Stomach (tissue), 9 donors: ENCODE measurements around the gene MCCD1. TPM values are rescaled to one million over a fixed set of nuclear protein-coding genes. Genes with fewer than 3 reads are reported as not detected.

Experiments used
- DNase-seq, 2 donors: peaks; one replicate each; pipeline versions ENCODE4 v3.0.0 to v3.0.0-alpha.2; 2013 to 2019
- H3K27ac ChIP-seq, 5 donors: fragments of 200-600 bp in 4 of 5; sonication (generic) in 4 of 5; one replicate each; pipeline ENCODE4 v1.5.1; 2013 to 2019; ENCODE audit warnings: mild to moderate bottlenecking in 1 of 5, moderate library complexity in 1 of 5
- H3K27me3 ChIP-seq, 3 donors: fragments of 200-600 bp; sonication (generic); one replicate each; pipeline ENCODE4 v1.5.1; 2017 to 2019; ENCODE audit warnings: mixed run types in 1 of 3
- H3K36me3 ChIP-seq, 4 donors: fragments of 200-600 bp; sonication (generic); 1 replicate in 3 of 4; 2 replicates in 1 of 4; pipeline ENCODE4 v1.5.1; 2016 to 2019
- H3K4me1 ChIP-seq, 4 donors: fragments of 200-600 bp; sonication (generic); one replicate each; pipeline ENCODE4 v1.5.1; 2016 to 2019
- H3K4me3 ChIP-seq, 4 donors: fragments of 200-600 bp; sonication (generic) in 3 of 4; one replicate each; pipeline ENCODE4 v1.5.1; 2016 to 2019; ENCODE audit warnings: mild to moderate bottlenecking in 1 of 4
- H3K9me3 ChIP-seq, 4 donors: fragments of 200-600 bp; sonication (generic); one replicate each; pipeline ENCODE4 v1.5.1; 2016 to 2019
- CTCF ChIP-seq, 7 experiments: fragments of 450-650 bp in 4 of 7; fragments of 200-600 bp in 3 of 7; sonication (generic) in 3 of 7; IDR thresholded peaks; one replicate each; pipeline ENCODE4 v1.5.1; 2016 to 2019; ENCODE audit warnings: antibody characterized with exemption in 7 of 7, control low read depth in 2 of 7, mild to moderate bottlenecking in 1 of 7
- EP300 ChIP-seq: sonication (generic); formaldehyde crosslinking; IDR thresholded peaks from one replicate; pipeline ENCODE4 v1.6.1; 2017; ENCODE audit warnings: antibody characterized with exemption
- POLR2A ChIP-seq, 4 donors: fragments of 450-650 bp; IDR thresholded peaks; one replicate each; pipeline ENCODE4 v1.6.1; 2016; ENCODE audit warnings: antibody characterized with exemption in 4 of 4, control low read depth in 2 of 4, mild to moderate bottlenecking in 1 of 4, moderate library complexity in 1 of 4
- POLR2AphosphoS5 ChIP-seq, 3 donors: sonication (generic); formaldehyde crosslinking; IDR thresholded peaks; one replicate each; pipeline ENCODE4 v1.6.1; 2016; ENCODE audit warnings: antibody characterized with exemption in 3 of 3
- WGBS, 5 donors: extraction: QIAGEN DNeasy Blood & Tissue Kit in 3 of 5; methylation state at CpG; one replicate each; pipeline versions ENCODE4 v1.1.5 to v1.1.7; 2013 to 2018; 5-methylcytosine and 5-hydroxymethylcytosine counted together
- intact Hi-C: fragments of 100-400 bp; cut with DNase I; formaldehyde crosslinking; loops from one replicate; pipeline ENCODE4 v1.15.1; 2023; ENCODE audit warnings: low total_unique reads
- polyA plus RNA-seq, 3 donors: library from polyadenylated mRNA; stranded (reverse); fragments of 200-250 nt; gene quantifications; one replicate each; pipeline ENCODE4 v1.2.3, GENCODE V29; 2013
- total RNA-seq, 5 donors: library from RNA; depleted of rRNA; stranded (reverse); fragments of >200 nt; gene quantifications; one replicate each; pipeline versions ENCODE4 v1.1.0 to v1.2.3, GENCODE V29; 2014 to 2016
- donor health status: healthy with polysubstance abuse.
- donor health status: Bipolar disorder and iron deficiency.
- donor health status: healthy.

The MCCD1 gene
- total and polyA plus RNA-seq, 8 donors = not detected

- peak in 1 of 2 donors; percentile 62 for DNase-seq
- H3K9me3 ChIP-seq = no peaks in the 10 kb centered on the region
- TF ChIP-seq EP300 (no peak), POLR2A (IDR thresholded peaks at IDR 0.05) (no peak), POLR2AphosphoS5 (IDR thresholded peaks at IDR 0.05) (no peak), CTCF (IDR thresholded peaks at IDR 0.05) (no peak)
- 55 to 69% (median 62%) methylated on average over 3 of the region's 3 CpGs for WGBS, 5 donors
- intact Hi-C loops = no loop called here
- no peak overlapping the region for H3K4me3 ChIP-seq
- H3K27ac ChIP-seq = no peak overlapping the region
- H3K27me3 ChIP-seq = peaks cover 0 to 34% (median 0%) of the 10 kb centered on the region in 3 donors
- H3K4me1 ChIP-seq = peaks cover 0 to 5% (median under 1%) of the 10 kb centered on the region in 4 donors
- no peaks in the 10 kb centered on the region for H3K36me3 ChIP-seq
Measured at GRCh38 chr6:31568537-31568961, 39.8 kb downstream of the MCCD1 start.

DNA sequence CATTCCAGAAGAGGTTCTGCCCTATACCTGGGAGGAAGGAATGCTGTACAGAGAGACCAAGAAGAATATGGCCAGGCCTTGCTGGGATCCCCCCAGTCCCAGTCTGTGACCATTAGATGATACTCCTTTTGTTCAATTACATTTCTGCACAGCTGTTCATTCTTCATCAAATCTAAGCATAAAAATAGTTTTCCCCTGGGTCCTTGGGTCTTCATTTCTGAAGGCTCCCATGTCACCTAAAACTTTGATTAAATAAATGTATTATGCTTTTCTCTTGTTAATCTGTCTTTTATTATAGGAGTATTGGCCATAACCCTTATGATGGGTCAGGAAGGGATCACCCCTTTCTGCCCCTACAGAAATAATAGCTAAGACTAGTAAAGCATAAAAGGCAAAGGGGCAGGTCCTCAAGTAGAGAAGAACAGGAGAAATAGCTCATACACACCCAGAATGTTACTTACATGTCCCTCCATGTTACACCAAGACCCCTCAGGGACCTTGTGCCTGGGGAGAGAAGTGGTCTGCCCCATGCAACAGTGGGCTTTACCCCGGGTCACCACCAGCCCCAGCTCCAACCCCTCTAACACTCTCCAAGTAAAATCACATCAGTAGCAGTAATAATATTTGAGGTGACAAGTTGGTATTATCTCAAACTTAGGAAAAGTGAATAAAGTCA is 41.2 kb downstream of the MCCD1 start:
- Histone ChIP-seq H3K36me3 (no peaks in the 10 kb centered on the region), H3K27ac (no peak overlapping the region), H3K9me3 (no peaks in the 10 kb centered on the region), H3K4me3 (no peak overlapping the region), H3K4me1 (peaks cover 0 to 5% (median 1%) of the 10 kb centered on the region in 4 donors), H3K27me3 (peaks cover 0 to 34% (median 0%) of the 10 kb centered on the region in 3 donors)
- intact Hi-C loops = no loop called here
- TF ChIP-seq CTCF (IDR thresholded peaks at IDR 0.05) (no peak), POLR2A (IDR thresholded peaks at IDR 0.05) (no peak), EP300 (no peak), POLR2AphosphoS5 (IDR thresholded peaks at IDR 0.05) (no peak)
- no peak for DNase-seq
- WGBS, 5 donors = 71 to 90% (median 83%) methylated on average over 1 of the region's 1 CpG

GRCh38 chr6:31572041-31572911 is 43.5 kb downstream of the MCCD1 start, which contains the start of gene LTA:
TSS of gene LTA (plus strand) at chr6:31572289. CDS start at chr6:31572743, 454 bp downstream.
- Histone ChIP-seq H3K36me3 (no peaks in the 10 kb centered on the region), H3K27ac (peak within 1 kb of the TSS in 4 of 5 donors; percentile 17 to 62 (median 54)), H3K4me1 (peaks cover 0 to 10% (median 2%) of the 10 kb centered on the region in 4 donors), H3K27me3 (peaks cover 0 to 16% (median 0%) of the 10 kb centered on the region in 3 donors), H3K9me3 (no peaks in the 10 kb centered on the region), H3K4me3 (peak within 1 kb of the TSS in 2 of 4 donors; percentile 6 to 21)
- TF ChIP-seq POLR2A (IDR thresholded peaks at IDR 0.05) (no peak), CTCF (IDR thresholded peaks at IDR 0.05) (no peak), POLR2AphosphoS5 (IDR thresholded peaks at IDR 0.05) (no peak), EP300 (no peak)
- DNase-seq = peak in 1 of 2 donors; percentile 43
- 72 to 80% (median 76%) methylated on average over 23 to 27 of the region's 27 CpGs for WGBS, 5 donors
- intact Hi-C loops = no loop called here
